ENCODE measurements around the gene MTG2. TPM values are rescaled to one million over a fixed set of nuclear protein-coding genes. Genes with fewer than 3 reads are reported as not detected.

MTG2 gene
- total and polyA plus RNA-seq, 2 of the 8 experiments (the other 6 are each of a cell fraction or from before 2014, with no cell fraction given): 14.4 to 22.8 TPM

GRCh38 chr20:62146019-62146755, 36.6 kb upstream of the MTG2 start:
- Histone ChIP-seq H3K4me1 (replicated peaks in 1 of 4; ENCODE audit: control insufficient read depth in 3 of 4, insufficient read depth in 4 of 4, low read length in 3 of 4) (peaks cover 0 to 22% (median 11%) of the 10 kb centered on the region in 4 experiments; a peak in 6 of 7 replicates), H3K4me3 (ENCODE audit: extremely low read depth in 1 of 4, insufficient read depth in 2 of 4, low read depth in 3 of 4, low read length in 4 of 4) (no peak overlapping the region), H2BK5ac (ENCODE audit: low read depth, low read length) (no peak overlapping the region), H3K9me3 (ENCODE audit: insufficient read depth in 2 of 2, low read depth in 1 of 2, low read length in 1 of 2) (no peaks in the 10 kb centered on the region), H3K23me2 (ENCODE audit: low read depth, low read length) (peaks cover 3% of the 10 kb centered on the region; the same call in 1 of the 2 replicates), H2AFZ (ENCODE audit: low read length) (no peak overlapping the region), H4K20me1 (replicated peaks in 1 of 2; ENCODE audit: control insufficient read depth in 1 of 2, insufficient read depth in 2 of 2, low read length in 2 of 2) (peaks cover 51 to 55% of the 10 kb centered on the region in 2 experiments), H3K27ac (ENCODE audit: low read depth, low read length) (no peak overlapping the region), H2BK15ac (ENCODE audit: low read length) (no peak overlapping the region; the same call in 1 of the 2 replicates), H3K79me1 (ENCODE audit: low read depth, low read length) (peaks cover 39% of the 10 kb centered on the region), H2BK20ac (ENCODE audit: low read length) (no peak overlapping the region), H4K5ac (ENCODE audit: insufficient read length, low read depth, low read length) (no peak overlapping the region), H3K79me2 (ENCODE audit: control insufficient read depth in 1 of 2, insufficient read depth in 2 of 2, low read length in 2 of 2) (peaks cover 61 to 88% of the 10 kb centered on the region in 2 experiments), H2AK5ac (ENCODE audit: low read depth, low read length) (peak overlapping the region; percentile 1; the same call in 1 of the 2 replicates), H3K23ac (ENCODE audit: insufficient read length) (peak overlapping the region; percentile 39), H2BK120ac (replicated peaks; ENCODE audit: low read depth, low read length) (no peak overlapping the region), H3K27me3 (replicated peaks in 1 of 4; ENCODE audit: control insufficient read depth in 3 of 4, extremely low read depth in 1 of 4, insufficient read depth in 3 of 4, low read length in 3 of 4) (no peaks in the 10 kb centered on the region), H4K8ac (ENCODE audit: extremely low read depth, insufficient read depth, low read length) (no peak overlapping the region), H3K4me2 (ENCODE audit: insufficient read depth in 1 of 2, low read depth in 2 of 2, low read length in 2 of 2) (no peak overlapping the region; a peak in 1 of 4 replicates), H3K14ac (ENCODE audit: insufficient read length) (no peak overlapping the region), H3K36me3 (ENCODE audit: control insufficient read depth in 2 of 4, insufficient read depth in 4 of 4, low read length in 3 of 4) (peaks cover 0 to 8% (median 3%) of the 10 kb centered on the region in 4 experiments; a peak in 3 of 8 replicates), H2BK12ac (ENCODE audit: low read depth, low read length) (no peak overlapping the region), H4K91ac (replicated peaks; ENCODE audit: insufficient read length, low read length) (no peak overlapping the region), H3K9ac (replicated peaks in 1 of 4; ENCODE audit: extremely low read depth in 1 of 4, low read depth in 3 of 4, low read length in 3 of 4) (no peak overlapping the region), H3K4ac (replicated peaks; ENCODE audit: insufficient read length, low read depth, low read length) (no peak overlapping the region), H3K56ac (replicated peaks; ENCODE audit: insufficient read length, low read depth, low read length) (no peak overlapping the region), H3K18ac (ENCODE audit: extremely low read depth, low read length) (no peak overlapping the region)
- ChIA-PET CTCF (ENCODE audit: partially characterized antibody) (interaction anchor here (1.4 to 2.0 kb wide), 3 partner anchors 8 to 45 kb away, joined by 3 to 8 read pairs (median 5); no protein-coding TSS in a partner anchor), POLR2A (ENCODE audit: partially characterized antibody) (interaction anchor here (2.1 to 3.4 kb wide), 2 partner anchors 11 to 20 kb away, joined by 7 to 10 read pairs; no protein-coding TSS in a partner anchor)
- no peak for FAIRE-seq
- DNase-seq (ENCODE audit: low read depth in 1 of 2, low spot score in 2 of 2): no peak
- 91% methylated on average over 14 of the region's 22 CpGs; no CpG with 5 or more reads in 1 of the 2 experiments for WGBS, 2 experiments (ENCODE audit: extremely low coverage in 1 of 2, insufficient coverage in 1 of 2, insufficient read length in 1 of 2, insufficient replicate concordance in 2 of 2, low coverage in 1 of 2, low lambda C conversion rate in 2 of 2, missing lambda C conversion rate in 1 of 2)
- TF ChIP-seq SP4 (IDR thresholded peaks at IDR 0.05; ENCODE audit: low read length): no peak
- TF ChIP-seq CHD2 (IDR thresholded peaks at IDR 0.05; ENCODE audit: low read length): no peak
- no peak for TF ChIP-seq HDAC2 (IDR thresholded peaks at IDR 0.05; ENCODE audit: borderline replicate concordance in 1 of 2, low read depth in 2 of 2, low read length in 2 of 2)
- TF ChIP-seq SIN3A (conservative IDR thresholded peaks at IDR 0.05 in 1 of 2, IDR thresholded peaks at IDR 0.05 in 1 of 2; ENCODE audit: low read depth in 1 of 2, low read length in 2 of 2): no peak
- no peak for TF ChIP-seq EZH2 (IDR thresholded peaks at IDR 0.05; ENCODE audit: low read depth, low read length, severe bottlenecking)
- TF ChIP-seq SP1 (IDR thresholded peaks at IDR 0.05; ENCODE audit: low read depth, low read length): no peak
- TF ChIP-seq NRF1 (IDR thresholded peaks at IDR 0.05; ENCODE audit: low read depth, low read length): no peak
- TF ChIP-seq MAFK (IDR thresholded peaks at IDR 0.05; ENCODE audit: low read depth, low read length): no peak
- no peak for TF ChIP-seq RAD21 (IDR thresholded peaks at IDR 0.05 in 1 of 2, conservative IDR thresholded peaks at IDR 0.05 in 1 of 2; ENCODE audit: low read depth in 2 of 2, low read length in 2 of 2)
- TF ChIP-seq BACH1 (IDR thresholded peaks at IDR 0.05; ENCODE audit: low read length): no peak
- TF ChIP-seq FOSL1 (IDR thresholded peaks at IDR 0.05; ENCODE audit: insufficient read depth, low read depth, low read length): no peak
- no peak for TF ChIP-seq BCL11A (IDR thresholded peaks at IDR 0.05; ENCODE audit: low read depth in 2 of 2, low read length in 2 of 2)
